Measurements from ENCODE around the gene TAP1.
"Not testable (repeated sequence)": the region's sequence is repeated elsewhere in the genome, so short reads cannot be mapped to it uniquely, and the experiment has no call there.

Gene TAP1, protein sequence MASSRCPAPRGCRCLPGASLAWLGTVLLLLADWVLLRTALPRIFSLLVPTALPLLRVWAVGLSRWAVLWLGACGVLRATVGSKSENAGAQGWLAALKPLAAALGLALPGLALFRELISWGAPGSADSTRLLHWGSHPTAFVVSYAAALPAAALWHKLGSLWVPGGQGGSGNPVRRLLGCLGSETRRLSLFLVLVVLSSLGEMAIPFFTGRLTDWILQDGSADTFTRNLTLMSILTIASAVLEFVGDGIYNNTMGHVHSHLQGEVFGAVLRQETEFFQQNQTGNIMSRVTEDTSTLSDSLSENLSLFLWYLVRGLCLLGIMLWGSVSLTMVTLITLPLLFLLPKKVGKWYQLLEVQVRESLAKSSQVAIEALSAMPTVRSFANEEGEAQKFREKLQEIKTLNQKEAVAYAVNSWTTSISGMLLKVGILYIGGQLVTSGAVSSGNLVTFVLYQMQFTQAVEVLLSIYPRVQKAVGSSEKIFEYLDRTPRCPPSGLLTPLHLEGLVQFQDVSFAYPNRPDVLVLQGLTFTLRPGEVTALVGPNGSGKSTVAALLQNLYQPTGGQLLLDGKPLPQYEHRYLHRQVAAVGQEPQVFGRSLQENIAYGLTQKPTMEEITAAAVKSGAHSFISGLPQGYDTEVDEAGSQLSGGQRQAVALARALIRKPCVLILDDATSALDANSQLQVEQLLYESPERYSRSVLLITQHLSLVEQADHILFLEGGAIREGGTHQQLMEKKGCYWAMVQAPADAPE

DNA sequence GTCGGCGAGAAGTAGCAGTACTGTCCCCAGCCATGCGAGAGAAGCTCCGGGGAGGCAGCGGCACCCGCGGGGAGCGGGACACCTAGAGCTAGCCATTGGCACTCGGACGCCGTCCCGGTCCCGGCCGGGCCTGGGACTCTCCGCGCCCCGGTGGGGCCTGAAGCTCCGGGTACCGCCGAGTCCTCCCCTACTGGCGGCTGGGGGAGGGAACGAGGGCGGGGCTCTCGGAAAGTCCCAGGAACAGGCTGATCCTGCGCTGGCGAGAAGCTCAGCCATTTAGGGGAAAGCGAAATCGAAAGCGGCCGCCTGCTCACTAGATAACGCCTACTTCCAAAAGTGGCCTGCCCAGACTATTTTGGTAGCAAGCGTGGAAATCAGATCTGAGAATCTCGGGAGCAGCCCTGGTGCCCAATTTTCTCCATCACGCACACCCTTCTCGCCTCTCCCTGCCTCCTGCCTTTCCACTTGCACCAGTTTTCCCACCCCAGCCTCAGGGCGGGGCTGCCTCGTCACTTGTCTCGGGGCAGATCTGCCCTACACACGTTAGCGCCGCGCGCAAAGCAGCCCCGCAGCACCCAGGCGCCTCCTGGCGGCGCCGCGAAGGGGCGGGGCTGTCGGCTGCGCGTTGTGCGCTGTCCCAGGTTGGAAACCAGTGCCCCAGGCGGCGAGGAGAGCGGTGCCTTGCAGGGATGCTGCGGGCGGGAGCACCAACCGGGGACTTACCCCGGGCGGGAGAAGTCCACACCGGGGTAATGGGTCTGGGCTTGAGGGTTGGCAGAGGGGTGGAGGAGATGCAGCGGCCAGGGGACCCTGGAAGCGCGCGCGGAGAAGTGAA, at the start of gene TAP1, which contains the start of gene PSMB9:
TAP1 (minus strand) TSS at position 164 of the 835 bp plus-strand sequence; CDS start at position 96, 68 bp downstream.
PSMB9 (plus strand) TSS at position 652 of the 835 bp plus-strand sequence; CDS start at position 690, 38 bp downstream.
- DNase-seq, result peak; percentile 98 to 99 (median 98)

DNA sequence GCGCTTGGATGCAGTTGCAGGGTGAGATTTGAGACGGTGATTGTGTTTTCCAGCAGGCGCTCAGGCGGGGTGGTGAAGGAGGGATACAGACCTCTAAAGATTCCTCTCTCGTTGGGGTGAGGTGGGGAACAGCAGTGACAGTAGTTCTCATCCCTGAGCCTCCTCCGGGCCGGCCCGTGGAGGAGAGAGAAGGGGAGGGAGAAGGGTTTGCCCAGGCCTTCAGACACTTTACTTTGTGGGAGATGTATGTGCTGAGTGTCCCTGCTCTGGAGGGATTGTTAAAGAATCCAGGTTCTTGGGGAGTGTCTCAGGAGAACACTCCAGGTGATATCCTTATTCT, 41.5 kb upstream of the TAP1 start:
- no peak for DNase-seq

- DNase-seq, result peak; percentile 92 to 95 (median 94)
Measured at GRCh38 chr6:32894085-32895005, 40.8 kb upstream of the TAP1 start.

DNA sequence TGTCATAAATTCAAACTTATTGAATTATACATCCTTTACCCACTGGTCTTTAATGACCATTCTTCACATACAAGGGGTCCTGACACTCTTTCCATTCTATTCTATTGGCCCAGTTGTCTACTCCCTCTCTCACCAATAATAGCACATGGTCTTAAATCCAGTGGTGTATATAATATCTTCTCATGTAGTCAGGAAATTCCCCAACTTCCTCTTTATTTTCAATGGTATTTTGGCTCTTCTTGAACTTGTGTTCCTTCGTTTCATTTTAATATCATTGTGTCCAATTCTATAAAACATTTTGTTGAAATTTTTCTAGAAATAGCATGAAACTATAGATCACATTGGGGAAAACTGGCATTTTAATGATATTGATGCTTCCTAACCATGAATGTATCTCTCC, 37.3 kb upstream of the TAP1 start:
- DNase-seq, result peak; percentile 32 to 71 (median 64)

DNA sequence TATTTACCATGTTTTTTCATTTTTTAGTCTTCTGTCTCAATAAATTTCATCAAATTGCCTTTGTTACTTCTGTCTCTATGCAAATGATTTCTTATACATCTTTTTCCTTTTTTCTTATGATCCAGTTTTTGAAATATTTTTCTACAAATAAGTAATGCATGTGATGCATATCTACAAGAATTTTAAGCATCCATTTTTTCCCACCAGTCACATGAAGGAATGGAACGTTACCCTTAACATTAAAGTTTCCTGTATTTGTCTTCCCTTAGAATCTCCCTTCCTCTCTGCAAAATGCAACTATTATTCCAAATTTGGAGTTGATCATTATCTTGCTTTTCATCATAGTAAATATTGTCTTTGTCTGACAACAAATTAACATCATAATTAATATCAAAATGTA, 36.0 kb upstream of the TAP1 start:
- DNase-seq, result no peak

GRCh38 chr6:32888576-32888975, 35.1 kb upstream of the TAP1 start:
- DNase-seq, result no peak

DNA sequence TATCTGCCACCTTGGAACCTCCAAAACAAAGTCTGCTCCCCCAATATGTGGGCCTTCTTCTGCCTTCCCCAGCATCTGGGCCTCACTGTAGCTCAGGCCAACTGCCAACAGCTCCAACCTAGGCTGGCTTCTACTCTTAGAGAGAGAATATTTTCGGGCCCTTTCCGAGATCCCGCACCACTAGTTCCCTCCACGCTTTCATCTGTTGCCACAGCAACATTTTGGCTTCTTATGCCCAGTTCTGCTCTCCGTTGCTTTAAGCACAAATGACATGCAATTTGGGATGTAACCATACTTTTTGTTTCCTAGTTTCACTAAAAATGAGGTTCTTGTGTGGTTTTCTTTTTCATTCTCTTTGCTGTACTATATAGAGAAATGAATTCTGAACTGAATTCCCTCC, 34.1 kb upstream of the TAP1 start:
- DNase-seq, result no peak

- DNase-seq, result no peak
Measured at GRCh38 chr6:32886681-32887383, 33.3 kb upstream of the TAP1 start.

DNA sequence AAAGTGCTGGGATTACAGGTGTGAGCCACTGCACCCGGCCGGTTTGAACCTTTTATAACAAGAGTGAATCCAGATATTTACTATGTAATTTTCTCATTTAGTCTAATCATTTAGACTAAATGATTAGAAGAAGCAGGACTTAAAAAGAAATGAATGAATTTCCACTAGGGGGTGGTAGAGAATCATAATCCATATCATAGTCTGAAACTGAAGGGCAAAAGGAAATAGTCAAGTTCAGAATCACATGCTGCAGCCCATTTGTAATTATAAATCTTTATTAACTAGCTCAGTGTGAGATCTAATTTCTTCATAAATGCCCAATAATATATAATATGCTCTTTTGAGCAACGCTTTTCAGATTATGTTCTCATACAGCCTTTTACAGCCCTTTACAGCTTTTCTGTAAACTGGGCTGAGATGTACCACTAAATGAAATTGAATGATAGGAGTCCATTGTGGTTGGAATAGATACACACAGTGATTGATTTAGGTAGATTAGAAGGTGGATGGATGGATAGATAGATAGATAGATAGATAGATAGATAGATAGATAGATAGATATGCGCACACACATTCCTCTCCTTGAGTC, 32.3 kb upstream of the TAP1 start:
- peak; percentile 77 to 93 (median 92) for DNase-seq

DNA sequence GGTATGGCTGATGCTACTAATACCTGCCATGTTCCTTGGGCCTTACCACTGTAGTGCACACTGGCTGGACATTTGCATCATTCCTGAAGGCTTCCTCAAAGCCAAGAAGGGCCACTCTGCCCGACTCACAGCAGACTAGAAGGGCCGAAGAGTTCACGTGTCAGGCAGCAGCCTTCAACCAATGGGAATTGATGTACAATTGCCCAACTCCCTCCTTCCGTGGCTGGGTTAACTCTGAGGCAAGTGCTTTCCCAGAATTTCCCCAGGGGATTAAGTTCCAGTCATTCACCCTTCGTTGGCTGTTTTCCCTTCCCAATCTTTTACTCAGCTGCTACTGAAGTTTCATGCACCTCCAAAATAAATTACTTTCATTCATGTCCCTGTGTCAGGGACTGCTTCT, 30.3 kb upstream of the TAP1 start:
- DNase-seq, result peak; percentile 84 to 89 (median 86)

DNA sequence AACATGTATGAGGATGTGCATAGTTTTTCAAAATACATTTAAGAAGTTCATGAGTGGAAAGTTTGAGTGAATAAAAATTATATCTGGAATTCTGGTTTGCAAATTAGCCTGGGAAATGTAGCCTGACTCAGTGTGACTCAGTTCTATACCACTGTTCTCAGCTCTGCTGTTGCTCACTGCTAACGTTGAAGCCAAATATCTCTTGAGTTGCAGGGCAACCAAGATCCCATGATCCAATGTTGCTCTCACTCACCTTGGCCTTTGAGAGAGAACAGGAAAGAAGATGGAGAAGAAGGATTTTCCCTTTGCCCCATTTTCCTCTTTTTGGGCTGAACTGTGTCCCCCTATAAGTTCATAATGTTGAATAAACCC, 29.4 kb upstream of the TAP1 start:
- peak in 1 of 3 donors; percentile 59 for DNase-seq

DNA sequence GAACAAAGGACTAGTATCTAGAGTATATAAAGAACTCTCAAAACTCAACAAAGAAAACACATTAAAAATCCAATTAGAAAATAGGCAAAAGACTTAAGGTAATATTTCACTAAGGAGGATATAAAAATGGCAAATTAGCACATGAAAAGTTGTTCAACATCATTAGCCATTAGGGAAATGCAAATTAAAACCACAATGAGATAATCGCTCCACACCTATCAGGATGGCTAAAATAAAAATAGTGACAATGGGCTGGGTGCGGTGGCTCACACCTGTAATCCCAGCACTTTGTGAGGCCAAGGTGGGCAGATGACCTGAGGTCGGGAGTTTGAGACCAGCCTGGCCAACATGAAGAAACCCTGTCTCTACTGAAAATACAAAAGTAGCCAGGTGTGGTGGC, 27.5 kb upstream of the TAP1 start:
- not testable (repeated sequence) for DNase-seq

- peak in 1 of 3 donors; percentile 35 for DNase-seq
Measured at GRCh38 chr6:32879691-32880090, 26.2 kb upstream of the TAP1 start.

DNA sequence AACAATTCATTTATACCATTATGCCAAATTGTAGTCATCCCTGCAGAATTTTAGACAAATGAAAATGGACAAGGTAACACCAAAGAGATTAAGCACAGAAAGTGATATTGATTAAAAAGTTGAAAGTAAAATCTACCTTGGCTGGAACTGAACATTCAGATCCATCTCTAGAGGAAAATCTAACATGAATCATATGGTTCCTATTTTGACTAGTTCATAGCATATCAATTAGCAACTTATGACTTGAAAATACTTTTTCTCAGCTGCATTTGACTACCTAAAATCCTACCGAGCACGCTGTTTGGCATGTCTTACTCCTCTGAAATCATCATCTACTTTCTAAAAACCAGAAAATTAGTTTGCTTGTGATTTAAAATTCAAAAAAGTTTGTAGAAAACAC, 23.1 kb upstream of the TAP1 start:
- DNase-seq, result no peak

GRCh38 chr6:32873947-32874346, 20.4 kb upstream of the TAP1 start:
- DNase-seq, result not testable (repeated sequence)

GRCh38 chr6:32868257-32868788, 14.8 kb upstream of the TAP1 start:
- peak; percentile 89 to 93 (median 91) for DNase-seq

DNA sequence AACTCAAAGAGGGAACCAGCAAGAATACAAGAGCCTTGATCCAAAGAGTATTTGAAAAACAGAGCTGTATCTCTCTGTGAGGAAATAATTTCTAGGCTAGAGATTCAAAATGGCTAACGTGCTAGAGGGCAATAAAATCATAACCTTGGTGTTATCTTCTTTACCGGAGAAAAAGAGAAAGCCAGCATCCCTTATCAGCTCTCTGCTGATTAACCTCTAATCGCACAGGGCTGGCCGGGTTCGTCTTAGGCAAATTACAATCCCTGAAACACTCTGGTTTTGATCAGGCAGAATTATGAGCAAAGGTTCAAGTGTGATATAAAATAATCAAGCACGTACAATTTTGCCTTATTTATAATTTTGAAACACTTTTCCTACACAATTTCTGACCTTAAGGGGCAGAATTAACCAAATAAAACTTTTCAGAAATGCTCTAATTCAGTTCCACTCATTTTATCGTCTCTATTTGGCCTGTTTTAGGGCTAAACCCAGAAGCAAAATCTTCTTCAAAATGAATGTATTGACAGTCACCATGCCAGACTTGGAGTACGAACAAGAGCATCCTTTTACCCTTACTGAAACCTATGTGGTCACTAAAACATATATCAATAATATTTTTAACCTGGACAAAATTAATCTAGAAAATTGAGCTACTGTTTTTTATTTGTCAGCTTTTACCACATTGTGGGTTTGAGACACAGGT, 14.2 kb upstream of the TAP1 start:
- DNase-seq, result no peak

GRCh38 chr6:32867022-32867477, 13.5 kb upstream of the TAP1 start:
- DNase-seq, result peak in 2 of 3 donors; percentile 20 to 29

DNA sequence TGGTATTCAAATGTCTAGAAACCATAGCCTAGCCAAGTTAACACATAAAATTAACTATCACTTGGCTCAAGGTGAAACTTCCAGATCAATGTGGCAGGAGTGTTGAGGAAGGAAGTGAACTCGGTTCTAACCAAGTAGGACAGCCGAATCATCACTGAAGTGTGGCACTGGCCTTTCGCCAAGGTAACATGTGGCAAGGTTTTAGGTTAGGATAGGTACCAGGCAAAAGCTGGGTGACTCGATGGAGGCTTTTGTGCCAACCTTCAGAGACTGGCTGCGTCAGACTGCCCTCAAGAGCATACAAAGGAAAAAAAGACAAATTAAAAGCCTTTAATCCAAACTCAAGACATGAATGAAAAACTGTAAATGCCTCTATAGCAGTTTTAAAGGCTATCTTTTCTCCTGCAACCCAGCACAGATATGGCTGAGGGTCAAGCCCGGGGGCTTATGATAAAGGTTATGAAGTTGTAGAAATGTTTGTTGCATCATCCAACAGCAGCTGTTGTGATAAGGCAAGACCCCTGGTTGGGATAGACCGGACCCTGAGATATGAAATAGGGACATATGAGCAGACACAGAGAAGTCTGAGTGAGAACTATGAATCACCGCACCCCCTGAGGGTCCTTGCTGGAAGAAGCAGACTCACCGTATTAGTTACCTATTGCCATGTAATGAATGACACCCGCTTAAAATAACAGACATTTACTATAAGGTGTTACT, 12.4 kb upstream of the TAP1 start:
- DNase-seq, result no peak
